ENCODE results near the gene IL20RB.
"Not testable (repeated sequence)": the region's sequence is repeated elsewhere in the genome, so short reads cannot be mapped to it uniquely, and the experiment has no call there.

IL20RB gene

DNA sequence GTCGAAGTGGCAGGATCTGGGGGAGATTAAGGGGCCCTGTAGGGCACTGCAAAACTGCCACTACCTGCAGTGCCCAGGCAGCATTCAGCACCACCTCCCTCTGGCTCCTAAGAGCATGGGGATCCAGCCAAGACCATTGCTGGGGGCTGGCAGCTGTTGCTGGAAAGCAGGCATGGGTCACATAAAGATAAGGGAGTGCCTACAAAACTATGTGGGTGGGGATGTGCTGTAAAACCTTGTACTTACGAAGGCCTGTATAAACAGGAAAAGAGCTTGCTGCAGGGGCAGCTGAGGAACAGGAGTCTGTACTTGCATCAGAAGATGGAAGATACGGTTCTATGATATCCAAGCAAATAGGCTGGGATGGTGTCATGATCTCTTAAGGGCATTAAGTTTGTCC, 27.1 kb downstream of the IL20RB start:
- no peak for DNase-seq

DNA sequence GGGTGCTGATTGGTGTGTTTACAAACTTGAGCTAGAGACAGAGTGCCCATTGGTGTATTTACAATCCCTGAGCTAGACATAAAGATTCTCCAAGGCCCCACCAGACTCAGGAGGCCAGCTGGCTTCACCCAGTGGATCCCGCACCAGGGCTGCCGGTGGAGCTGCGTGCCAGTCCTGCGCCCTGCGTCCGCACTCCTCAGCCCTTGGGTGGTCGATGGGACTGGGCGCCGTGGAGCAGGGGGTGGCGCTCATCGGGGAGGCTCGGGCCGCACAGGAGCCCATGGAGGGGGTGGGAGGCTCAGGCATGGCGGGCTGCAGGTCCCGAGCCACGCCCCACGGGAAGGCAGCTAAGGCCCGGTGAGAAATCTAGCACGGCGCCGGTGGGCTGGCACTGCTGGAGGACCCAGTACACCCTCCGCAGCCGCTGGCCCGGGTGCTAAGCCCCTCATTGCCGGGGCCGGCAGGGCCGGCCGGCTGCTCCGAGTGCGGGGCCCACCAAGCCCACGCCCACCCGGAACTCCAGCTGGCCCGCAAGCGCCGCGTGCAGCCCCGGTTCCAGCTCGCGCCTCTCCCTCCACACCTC, 29.7 kb downstream of the IL20RB start:
- not testable (repeated sequence) for DNase-seq

- DNase-seq, result no peak
Measured at GRCh38 chr3:136988651-136989050, 30.9 kb downstream of the IL20RB start.

DNA sequence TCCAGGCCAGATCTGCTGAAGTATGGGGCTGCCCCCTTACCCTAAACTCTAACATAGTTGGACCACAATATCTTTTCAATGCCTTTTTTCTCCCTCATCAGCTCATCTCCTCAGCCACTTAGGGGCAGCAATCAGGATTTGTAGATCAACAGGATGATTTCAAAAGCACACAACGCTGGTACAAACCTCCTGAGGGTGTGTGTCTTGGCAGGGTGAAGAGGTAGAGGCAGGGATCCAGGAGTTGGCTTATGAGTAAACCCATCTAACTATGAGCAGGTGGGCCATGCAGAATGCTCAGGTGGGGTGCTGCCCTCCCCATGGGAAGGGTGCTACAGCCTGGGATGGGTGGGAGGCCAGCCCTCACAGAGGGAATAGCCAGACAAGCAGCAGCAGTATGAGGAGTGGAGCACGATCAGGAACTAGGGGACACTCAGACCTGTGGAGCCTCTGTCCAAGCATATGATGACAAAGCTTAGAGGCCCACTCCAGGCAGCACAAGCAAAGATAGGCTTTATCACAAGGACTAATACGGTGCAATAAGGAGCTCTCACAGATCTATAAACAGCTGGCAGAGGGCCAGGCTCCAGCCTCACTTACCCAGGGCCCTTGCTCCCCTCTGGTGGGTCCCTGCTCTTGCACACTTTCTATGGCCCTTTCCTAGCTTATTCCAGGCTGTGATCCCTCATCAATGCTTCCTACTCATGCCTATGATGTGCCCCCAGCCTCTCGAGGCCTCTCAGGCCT, 32.2 kb downstream of the IL20RB start:
- no peak for DNase-seq

DNA sequence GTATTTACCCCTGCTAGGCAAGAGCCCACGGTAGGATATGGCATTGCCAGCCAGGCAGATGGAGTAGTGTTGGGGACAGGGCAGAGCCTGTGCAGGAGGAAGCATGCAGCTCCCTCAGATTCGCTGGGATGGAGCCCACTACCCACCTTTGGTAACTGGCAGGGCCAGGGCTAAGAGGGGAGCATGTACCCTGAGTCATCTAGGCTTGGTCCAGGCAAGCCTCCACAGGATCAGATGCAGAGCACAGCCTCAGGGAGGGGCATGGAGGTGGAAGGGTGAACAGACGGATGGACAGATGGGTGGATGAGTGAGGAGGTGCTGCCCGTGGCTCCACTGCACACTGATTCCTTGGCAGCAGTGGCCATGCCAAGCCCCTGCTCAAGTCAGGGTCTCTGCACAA, 33.0 kb downstream of the IL20RB start:
- DNase-seq, result no peak

GRCh38 chr3:136992115-136992514, 34.3 kb downstream of the IL20RB start:
- DNase-seq, result no peak

DNA sequence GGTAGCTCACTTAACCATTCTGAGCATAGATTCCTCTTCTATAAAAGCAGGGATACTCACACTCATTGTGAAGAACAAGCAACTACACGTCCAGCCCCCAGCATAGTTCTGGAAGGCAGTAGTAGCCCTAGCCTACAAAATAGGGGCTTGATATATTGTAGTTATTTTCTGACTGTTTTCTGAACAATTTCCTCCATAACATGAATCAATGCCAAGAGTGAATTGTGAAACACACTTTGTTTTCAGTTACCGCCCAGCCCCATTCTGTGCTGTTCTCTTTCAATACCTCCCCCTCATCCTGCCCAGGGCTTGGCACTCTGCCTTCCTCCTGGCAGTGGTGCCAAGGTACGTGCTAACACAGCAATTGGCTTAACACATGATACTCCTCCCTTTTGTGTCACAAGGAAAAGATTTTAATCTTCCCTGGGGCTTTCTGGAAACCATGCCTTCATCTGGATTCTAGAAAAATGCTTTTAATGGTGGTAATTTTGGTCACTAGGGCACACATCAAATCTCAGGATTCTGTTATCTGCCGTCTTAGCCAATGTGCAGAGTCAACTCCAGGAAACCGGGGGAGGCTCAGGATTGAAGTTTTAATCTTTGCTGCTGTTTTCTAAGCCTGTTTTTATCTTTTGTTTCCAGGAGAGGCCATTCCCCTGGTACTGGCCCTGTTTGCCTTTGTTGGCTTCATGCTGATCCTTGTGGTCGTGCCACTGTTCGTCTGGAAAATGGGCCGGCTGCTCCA, 37.2 kb downstream of the IL20RB start:
- DNase-seq, result peak in 43 of 56 donors; percentile 5 to 84 (median 30)

GRCh38 chr3:136995652-136996051, 37.9 kb downstream of the IL20RB start:
- no peak for DNase-seq

- no peak for DNase-seq
Measured at GRCh38 chr3:137000039-137000438, 42.3 kb downstream of the IL20RB start.

DNA sequence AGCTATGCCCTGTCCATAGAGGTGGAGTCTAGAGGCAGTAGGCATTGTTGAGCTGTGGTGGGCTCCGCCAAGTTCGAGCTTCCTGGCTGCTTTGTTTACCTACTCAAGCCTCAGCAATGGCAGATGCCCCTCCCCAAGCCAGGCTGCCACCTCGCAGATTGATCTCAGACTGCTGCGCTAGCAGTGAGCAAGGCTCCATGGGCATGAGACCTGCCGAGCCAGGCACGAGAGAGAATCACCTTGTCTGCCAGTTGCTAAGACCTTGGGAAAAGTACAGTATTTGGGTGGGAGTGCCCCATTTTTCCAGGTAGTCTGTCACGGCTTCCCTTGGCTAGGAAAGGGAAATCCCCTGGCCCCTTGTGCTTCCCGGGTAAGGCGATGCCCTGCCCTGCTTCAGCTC, 49.6 kb downstream of the IL20RB start:
- not testable (repeated sequence) for DNase-seq

DNA sequence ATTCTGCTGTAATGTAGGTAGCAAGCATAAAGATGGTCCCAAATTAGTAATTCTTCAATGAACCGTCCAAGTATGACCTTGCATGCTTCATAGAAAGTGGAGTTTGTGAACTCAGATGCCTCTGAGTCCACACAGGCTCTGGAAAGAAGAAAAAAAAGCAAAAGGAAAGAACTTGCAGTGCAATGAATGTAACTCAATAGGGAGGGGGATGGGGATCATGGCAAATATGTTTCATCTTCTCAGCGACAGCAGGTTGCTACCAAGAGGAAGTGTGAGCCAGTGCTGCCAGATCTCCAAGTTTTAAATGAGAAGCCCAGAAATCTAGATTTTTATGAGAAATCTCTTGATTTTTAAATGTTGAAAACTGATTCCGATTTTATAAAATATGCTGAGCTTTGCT, 50.3 kb downstream of the IL20RB start:
- DNase-seq, result no peak

DNA sequence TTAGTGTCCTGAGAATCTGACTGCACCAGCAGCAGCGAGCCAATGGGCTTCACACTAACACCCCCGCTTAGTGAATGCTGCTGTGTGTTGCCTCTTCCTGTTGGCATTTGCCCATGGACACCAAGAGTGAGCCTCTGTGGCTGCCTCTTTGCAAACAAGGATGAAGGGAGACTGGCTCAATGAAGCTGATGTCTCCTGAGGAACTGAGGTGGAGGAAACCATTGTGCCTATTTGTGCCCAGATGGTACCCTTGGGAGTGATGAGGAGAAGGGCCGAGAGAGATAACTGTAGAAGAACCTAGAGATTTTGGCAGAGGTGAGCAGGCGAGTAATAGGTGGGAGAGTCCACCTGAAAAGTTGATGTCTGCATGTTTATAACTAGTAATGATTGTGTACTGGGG, 51.2 kb downstream of the IL20RB start:
- peak in 8 of 56 donors; percentile 2 to 31 (median 10) for DNase-seq

DNA sequence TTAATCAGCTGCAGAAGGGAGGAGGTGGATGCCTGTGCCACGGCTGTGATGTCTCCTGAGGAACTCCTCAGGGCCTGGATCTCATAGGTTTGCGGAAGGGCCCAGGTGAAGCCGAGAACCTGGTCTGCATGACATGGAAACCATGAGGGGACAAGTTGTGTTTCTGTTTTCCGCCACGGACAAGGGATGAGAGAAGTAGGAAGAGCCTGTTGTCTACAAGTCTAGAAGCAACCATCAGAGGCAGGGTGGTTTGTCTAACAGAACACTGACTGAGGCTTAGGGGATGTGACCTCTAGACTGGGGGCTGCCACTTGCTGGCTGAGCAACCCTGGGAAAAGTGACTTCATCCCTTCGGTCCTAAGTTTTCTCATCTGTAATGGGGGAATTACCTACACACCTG, 52.4 kb downstream of the IL20RB start:
- DNase-seq, result no peak

GRCh38 chr3:137011153-137011552, 53.4 kb downstream of the IL20RB start:
- DNase-seq, result no peak

DNA sequence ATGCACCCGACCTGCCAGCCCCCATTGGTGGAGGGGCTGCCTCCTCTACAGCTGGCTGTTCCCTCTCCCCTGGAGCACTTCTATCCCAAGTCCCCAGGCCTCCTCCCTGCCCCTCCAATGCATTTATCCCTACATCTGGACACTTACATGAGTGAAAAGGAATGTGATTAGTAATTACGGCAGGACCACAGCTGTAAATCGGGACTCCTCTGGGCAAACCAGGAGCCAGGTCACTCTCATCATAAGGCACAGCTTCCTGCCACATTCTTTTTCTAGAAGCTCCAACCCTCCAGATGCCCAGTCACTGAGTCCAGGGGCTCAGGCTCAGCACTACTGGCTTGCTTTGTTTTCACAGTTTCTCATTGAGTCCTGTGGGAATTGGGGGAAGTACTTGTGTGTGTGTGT, 54.3 kb downstream of the IL20RB start:
- no peak for DNase-seq

- DNase-seq, result peak; percentile 32 to 96 (median 78)
Measured at GRCh38 chr3:137013951-137014688, 56.3 kb downstream of the IL20RB start.

DNA sequence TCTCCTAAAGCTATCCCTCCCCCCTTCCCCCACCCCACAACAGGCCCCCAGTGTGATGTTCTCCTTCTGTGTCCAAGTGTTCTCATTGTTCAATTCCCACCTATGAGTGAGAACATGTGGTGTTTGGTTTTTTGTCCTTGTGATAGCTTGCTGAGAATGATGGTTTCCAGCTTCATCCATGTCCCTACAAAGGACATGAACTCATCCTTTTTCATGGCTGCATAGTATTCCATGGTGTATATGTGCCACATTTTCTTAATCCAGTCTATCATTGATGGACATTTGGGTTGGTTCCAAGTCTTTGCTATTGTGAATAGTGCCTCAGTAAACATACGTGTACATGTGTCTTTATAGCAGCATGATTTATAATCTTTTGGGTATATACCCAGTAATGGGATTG, 59.5 kb downstream of the IL20RB start:
- not testable (repeated sequence) for DNase-seq

DNA sequence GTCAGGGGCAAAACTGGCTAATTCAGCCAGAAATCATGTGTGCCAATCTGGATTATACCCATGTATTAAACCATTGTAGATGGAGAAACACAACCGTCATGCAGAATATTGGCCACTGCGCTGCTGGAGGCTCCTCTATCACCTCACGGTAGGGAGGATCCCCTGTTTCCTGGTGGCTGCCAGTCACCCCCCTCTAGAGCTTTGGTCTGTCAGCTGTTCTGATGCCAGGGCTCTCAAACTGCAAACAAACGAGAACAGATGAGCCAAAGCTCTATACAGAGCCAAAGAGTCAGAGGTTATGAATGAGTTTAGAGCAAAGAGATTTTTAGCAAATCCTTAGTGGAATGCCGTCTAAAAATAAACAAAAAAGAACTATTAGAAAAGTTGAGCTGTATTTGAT, 62.5 kb downstream of the IL20RB start:
- peak in 1 of 56 donors; percentile 6 for DNase-seq

DNA sequence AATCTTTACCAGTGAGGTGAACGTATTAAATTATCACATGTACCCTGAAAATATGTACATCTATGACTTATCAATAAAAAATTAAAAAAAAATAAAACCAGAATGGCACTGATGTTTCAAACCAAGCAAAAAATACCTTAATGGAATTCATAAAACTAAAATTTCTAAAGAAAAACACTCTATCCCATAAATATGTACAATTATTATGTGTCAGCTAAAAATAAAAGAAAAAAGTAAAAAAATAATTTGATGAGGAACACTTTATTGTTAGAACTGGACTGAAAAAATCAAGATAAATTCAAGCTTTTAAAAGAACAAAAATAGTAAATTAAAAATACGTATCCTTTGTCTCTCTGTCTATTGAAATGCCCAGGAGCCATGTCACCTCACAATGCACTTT, 63.1 kb downstream of the IL20RB start:
- no peak for DNase-seq

DNA sequence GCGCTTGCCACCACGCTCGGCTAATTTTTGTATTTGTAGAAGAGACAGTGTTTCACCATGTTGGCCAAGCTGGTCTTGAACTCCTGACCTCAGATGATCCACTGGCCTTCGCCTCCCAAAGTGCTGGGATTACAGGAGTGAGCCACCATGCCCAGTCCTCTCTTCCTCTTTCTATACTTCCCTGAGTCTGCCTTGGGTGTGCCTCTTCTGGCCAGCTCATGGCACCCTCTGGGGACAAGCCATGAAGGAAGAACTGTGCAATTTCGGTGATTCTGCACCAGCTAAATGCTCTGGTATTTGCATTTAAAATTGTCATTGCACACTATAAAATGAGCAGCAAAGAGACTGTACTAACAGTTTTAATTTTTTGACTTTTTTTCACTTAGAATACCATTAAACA, 66.6 kb downstream of the IL20RB start:
- DNase-seq, result no peak

DNA sequence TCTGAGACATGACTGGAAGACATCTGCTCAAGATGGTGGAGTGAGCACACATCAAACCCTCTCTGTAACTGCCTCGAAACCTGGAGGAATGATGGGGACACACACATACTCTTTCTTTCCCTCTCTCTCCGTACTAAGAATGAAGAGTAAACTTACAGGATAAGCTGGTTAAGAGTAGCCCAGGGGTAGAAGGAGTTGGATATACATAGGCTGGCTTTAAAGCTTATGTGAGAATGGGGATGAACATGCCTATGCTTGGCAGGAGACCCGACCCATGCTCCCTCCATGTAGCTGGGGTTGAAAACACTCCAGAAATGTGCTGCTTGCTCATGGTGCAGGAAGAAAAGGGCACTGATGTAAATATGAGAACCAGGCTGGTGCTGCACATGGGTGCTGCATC, 68.9 kb downstream of the IL20RB start:
- DNase-seq, result no peak
